Measurements from ENCODE around the gene KLC3. TPM values are rescaled to one million over a fixed set of nuclear protein-coding genes. Genes with fewer than 3 reads are reported as not detected.

The KLC3 gene
- total RNA-seq, 1 experiment from 2014 or later = 22.8 TPM

- ChIA-PET POLR2A (no interaction called here), CTCF (no interaction called here), RAD21 (ENCODE audit: low non-redundant PET in 1 of 2, low total read pairs in 2 of 2, uncharacterized antibody in 2 of 2, unreplicated experiment in 2 of 2) (no interaction called here)
- DNase-seq (ENCODE audit: low read depth, low spot score) = no peak
- no peaks in the 10 kb centered on the region for H3K4me1 ChIP-seq (ENCODE audit: control insufficient read depth in 1 of 2, insufficient read depth in 2 of 2, low read length in 2 of 2)
- TF ChIP-seq SRF (IDR thresholded peaks at IDR 0.05; ENCODE audit: low read depth) (no peak), ZFX (IDR thresholded peaks at IDR 0.05) (no peak), MAX (IDR thresholded peaks at IDR 0.05) (no peak), CTCF (IDR thresholded peaks at IDR 0.05 in 2 of 3, conservative IDR thresholded peaks at IDR 0.05 in 1 of 3; ENCODE audit: borderline replicate concordance in 1 of 3, insufficient read depth in 1 of 3, low read depth in 2 of 3, low read length in 2 of 3) (no peak), ATF3 (IDR thresholded peaks at IDR 0.05) (no peak), ZNF274 (IDR thresholded peaks at IDR 0.05; ENCODE audit: low read depth, low read length) (no peak), SIN3A (IDR thresholded peaks at IDR 0.05; ENCODE audit: low read depth) (no peak), JUND (IDR thresholded peaks at IDR 0.05) (no peak), REST (IDR thresholded peaks at IDR 0.05; ENCODE audit: low read depth) (no peak), EZH2phosphoT487 (IDR thresholded peaks at IDR 0.05; ENCODE audit: borderline replicate concordance) (no peak), ELF1 (IDR thresholded peaks at IDR 0.05; ENCODE audit: borderline replicate concordance, low read depth) (no peak), EZH2 (IDR thresholded peaks at IDR 0.05) (no peak), FOSL1 (IDR thresholded peaks at IDR 0.05; ENCODE audit: low read depth) (no peak), RAD21 (IDR thresholded peaks at IDR 0.05; ENCODE audit: low read depth) (no peak), CBX3 (IDR thresholded peaks at IDR 0.05; ENCODE audit: low read depth) (no peak)
- no peak overlapping the region for H2AFZ ChIP-seq (ENCODE audit: low read depth, low read length, poor library complexity, severe bottlenecking)
- no TSS peak for BruUV-seq (replicated peaks)
- no peak overlapping the region for H3K9ac ChIP-seq (ENCODE audit: low read length)
- H3K4me3 ChIP-seq (replicated peaks in 1 of 2; ENCODE audit: low read depth in 1 of 2, low read length in 2 of 2) = no peak overlapping the region
- no peaks in the 10 kb centered on the region for H4K20me1 ChIP-seq (ENCODE audit: insufficient read depth)
- H3K9me2 ChIP-seq (ENCODE audit: insufficient read depth) = no peaks in the 10 kb centered on the region
- no peak overlapping the region for H3K27ac ChIP-seq (ENCODE audit: low read depth, low read length)
- H3K9me3 ChIP-seq (ENCODE audit: control insufficient read depth in 1 of 2, insufficient read depth in 1 of 2, low read depth in 1 of 2, low read length in 2 of 2) = no peaks in the 10 kb centered on the region
- peaks cover 28 to 43% of the 10 kb centered on the region in 2 experiments; a peak in 3 of 4 replicates for H3K36me3 ChIP-seq (ENCODE audit: control insufficient read depth in 1 of 2, insufficient read depth in 2 of 2, low read length in 2 of 2)
- H3K27me3 ChIP-seq (ENCODE audit: insufficient read depth, low read length) = no peaks in the 10 kb centered on the region
- no peaks in the 10 kb centered on the region for H3K79me2 ChIP-seq (ENCODE audit: insufficient read depth, low read length)
- intact Hi-C loops (cut with micrococcal nuclease) = no loop called here
- H3K4me2 ChIP-seq (ENCODE audit: low read length) = no peak overlapping the region
- ATAC-seq = no peak
Measured at GRCh38 chr19:45352062-45352461, 11.5 kb downstream of the KLC3 start.

Measured in HCT116 (cell line).